NCI-H146 treated with DMSO at 0.1 percent for 48 hours (cell line): ENCODE data around the gene C19orf53.

Experiments
- DNase-seq: peaks from one replicate; lab custom pipeline; 2025; ENCODE audit not compliant: unreplicated experiment; lab: John Stamatoyannopoulos, UW

The C19orf53 gene

GRCh38 chr19:13795595-13796300 lies 21.5 kb downstream of the C19orf53 start:
- no peak for DNase-seq

DNA sequence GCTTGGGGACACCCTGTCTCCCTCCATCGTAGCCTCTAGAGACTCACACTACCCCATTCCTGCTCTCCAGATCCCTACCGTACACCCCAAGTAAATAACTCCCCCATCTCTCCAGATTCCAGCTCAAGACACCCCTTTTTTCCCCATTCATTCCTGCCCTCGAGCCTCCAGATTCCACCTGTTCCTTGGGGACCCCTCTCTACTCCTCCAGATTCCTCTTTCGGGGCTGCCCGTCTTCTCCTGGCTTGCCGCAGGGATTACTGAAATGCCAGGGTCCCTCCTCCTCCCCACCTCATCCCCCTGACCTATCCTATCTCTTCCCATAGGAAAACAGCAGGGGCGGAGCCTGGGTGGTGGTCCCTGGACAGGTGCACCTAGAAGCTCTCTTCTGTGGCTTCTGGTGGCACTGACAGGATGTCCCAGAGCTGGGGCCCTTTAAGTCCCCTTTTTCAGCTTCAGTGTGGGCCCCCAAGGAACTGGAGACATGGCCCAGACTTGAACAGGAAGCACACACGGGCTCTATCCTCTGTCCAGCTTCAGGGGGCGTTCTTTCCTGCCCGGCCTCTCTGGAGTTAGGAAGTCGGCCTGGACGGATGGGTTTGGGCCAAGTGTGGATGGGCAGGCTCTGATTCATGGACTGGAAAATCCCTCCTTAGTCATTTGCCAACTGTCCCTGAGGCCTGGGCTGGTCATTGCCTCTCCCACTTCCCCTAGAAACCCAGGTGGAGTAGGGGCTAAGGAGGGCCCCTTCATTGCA lies 22.2 kb downstream of the C19orf53 start:
- DNase-seq = no peak

DNA sequence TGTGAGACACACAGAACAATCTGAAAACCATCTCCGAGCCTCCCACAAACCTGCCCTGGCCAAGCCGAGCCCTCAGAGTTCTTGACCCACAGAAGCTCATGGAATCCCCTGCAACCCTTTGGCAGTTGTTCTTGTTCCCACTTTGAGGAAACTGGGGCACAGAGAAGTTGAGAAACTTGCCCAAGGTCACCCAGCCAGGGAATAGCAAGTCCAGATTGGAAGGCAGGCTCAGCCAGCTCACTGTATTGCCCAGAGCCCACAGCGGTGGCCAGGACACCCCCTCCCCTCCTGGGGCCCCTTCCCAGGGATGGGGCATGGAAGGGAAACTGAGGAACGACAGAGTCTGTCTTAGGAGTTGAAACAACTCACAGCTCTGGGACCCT lies 22.8 kb downstream of the C19orf53 start:
- no peak for DNase-seq

- DNase-seq = no peak
Measured at GRCh38 chr19:13797870-13798269, 23.6 kb downstream of the C19orf53 start.

DNA sequence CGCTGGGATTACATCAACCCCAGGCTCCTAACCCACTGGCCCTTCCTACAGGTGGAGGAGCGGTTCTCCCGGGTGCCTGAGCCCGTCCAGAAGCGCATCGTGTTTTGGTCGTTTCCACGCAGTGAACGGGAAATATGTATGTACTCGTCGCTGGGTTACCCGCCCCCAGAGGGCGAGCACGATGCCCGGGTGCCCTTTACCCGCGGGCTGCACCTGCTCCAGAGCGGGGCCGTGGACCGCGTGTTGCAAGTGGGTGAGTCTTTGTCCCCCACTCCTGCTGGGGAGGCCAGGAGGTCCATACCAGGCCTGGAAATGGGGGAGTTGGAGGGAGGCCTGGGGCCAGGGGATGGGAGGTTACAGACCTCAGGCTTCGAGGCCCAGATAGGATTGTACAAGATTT lies 25.4 kb downstream of the C19orf53 start:
- DNase-seq = no peak

DNA sequence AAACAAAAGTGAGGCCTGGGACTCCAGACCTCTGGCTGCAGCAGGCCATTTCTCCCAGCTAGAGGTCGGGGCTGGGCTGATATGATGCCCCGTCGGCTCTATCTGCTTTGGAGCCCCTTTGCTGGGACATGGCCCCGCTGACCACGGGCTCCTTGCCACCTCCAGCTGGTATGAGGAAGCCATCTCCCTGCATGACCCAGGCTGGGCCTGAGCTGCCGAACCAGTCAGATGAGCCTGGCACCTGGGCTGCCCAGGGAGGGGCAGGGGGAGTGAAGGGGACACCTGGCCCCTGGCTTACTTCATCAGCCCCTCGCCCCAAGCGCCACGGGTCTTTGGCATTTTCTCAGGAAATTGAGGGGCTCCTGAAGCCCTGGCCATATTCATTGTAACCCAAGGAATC lies 28.8 kb downstream of the C19orf53 start:
- DNase-seq = no peak

DNA sequence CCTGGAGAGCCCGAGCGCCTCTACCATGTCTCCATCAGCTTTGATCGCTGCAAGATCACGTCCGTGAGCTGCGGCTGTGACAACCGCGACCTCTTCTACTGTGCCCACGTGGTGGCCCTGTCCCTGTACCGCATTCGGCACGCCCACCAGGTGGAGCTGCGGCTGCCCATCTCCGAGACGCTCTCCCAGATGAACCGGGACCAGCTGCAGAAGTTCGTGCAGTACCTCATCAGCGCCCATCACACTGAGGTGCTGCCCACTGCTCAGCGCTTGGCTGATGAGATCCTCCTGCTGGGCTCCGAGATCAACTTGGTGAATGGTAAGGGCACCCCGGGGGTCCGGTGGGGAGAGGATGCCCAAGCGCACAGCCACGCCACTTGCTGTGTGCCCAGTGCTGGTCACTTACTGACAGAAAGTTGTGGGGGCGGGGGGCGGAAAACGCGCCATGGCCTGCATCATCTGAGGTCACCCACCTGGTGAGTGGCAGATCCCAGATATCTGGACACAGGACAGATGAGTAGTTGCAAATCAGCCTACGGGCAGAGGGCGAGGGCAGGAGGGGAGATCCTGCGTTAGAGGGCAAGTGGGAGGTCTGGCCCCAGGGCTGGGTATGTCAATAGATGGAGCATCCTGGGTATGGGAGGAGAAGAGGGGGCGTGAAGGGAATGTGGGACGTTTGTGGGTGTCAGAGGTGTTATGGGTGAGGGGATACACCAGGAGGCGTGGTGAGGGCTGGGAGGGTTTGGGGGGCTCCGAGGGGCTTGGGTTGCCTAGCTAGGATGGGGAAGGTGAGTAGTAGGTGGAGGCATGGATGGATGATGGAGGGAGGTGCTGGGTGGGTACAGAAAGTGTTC lies 30.8 kb downstream of the C19orf53 start:
- no peak for DNase-seq

- DNase-seq = no peak
Measured at GRCh38 chr19:13806728-13807127, 32.5 kb downstream of the C19orf53 start.

- no peak for DNase-seq
Measured at GRCh38 chr19:13807421-13808021, 33.3 kb downstream of the C19orf53 start.

- DNase-seq = no peak
Measured at GRCh38 chr19:13808856-13809255, 34.6 kb downstream of the C19orf53 start.

DNA sequence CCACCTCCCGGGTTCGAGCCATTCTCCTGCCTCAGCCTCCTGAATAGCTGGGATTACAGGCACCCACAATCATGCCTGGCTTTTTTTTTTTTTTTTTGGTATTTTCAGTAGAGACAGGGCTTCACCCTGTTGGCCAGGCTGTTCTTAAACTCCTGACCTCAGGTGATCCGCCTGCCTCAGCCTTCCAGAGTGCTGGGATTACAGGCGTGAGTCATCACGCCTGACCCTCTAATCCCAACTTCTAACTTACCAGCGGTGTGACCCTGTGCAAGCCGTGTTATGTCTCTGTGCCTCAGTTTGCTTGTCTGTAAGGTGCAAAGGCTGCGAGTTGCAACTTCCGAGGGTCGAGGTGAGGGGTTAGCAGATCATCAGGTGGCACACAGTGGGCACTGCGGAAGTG lies 38.3 kb downstream of the C19orf53 start:
- DNase-seq = no peak

- DNase-seq = no peak
Measured at GRCh38 chr19:13813147-13813546, 38.9 kb downstream of the C19orf53 start.

- no peak for DNase-seq
Measured at GRCh38 chr19:13814550-13814949, 40.3 kb downstream of the C19orf53 start.

- DNase-seq = peak; percentile 88
Measured at GRCh38 chr19:13817018-13817614, 42.9 kb downstream of the C19orf53 start.

GRCh38 chr19:13817615-13818371 lies 43.5 kb downstream of the C19orf53 start:
- DNase-seq = peak; percentile 100

- DNase-seq = no peak
Measured at GRCh38 chr19:13819238-13819637, 45.0 kb downstream of the C19orf53 start.

- no peak for DNase-seq
Measured at GRCh38 chr19:13821292-13821691, 47.0 kb downstream of the C19orf53 start.

DNA sequence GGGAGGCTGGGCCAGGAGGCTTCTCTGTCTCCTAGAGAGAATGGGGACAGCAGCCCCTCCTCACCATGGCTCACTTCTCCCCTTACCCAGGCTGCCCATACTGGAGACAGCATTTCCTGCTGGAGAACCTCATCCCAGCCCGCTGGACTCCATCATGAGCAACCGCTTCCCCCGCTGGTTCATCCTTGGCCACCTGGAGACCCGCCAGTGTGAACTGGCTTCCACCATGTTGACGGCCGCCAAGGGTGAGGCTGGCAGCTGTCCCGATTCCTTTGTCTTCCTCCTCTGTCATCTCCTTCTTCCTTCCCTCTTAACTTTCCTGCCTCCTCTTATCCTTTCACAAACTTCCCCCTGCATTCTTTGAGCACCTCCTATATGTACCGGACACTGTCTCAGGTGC lies 49.0 kb downstream of the C19orf53 start:
- no peak for DNase-seq

- no peak for DNase-seq
Measured at GRCh38 chr19:13823901-13824300, 49.6 kb downstream of the C19orf53 start.

DNA sequence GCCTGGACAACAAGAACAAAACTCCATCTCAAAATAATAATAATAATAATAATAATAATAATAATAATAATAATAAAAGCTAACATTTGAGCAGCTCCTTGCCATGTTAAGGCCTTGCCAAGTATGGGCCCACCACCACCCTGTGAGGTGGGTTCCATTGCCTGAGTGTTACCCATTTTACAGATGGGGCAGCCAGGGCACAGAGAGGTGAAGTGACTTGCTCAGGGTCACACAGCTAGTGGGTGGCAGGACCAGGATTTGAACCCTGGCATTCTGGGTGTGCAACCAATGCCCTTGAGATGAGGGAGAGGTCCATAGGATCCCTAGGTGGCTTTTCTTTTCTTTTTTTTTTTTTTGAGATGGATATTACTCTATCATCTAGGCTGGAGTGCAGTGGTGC lies 50.4 kb downstream of the C19orf53 start:
- no peak for DNase-seq
